ENCODE data around the gene TH. TPM values are rescaled to one million over a fixed set of nuclear protein-coding genes. Genes with fewer than 3 reads are reported as not detected.

Gene TH
- total and polyA plus RNA-seq, 7 donors = 0.17 TPM; not detected in 6

DNA sequence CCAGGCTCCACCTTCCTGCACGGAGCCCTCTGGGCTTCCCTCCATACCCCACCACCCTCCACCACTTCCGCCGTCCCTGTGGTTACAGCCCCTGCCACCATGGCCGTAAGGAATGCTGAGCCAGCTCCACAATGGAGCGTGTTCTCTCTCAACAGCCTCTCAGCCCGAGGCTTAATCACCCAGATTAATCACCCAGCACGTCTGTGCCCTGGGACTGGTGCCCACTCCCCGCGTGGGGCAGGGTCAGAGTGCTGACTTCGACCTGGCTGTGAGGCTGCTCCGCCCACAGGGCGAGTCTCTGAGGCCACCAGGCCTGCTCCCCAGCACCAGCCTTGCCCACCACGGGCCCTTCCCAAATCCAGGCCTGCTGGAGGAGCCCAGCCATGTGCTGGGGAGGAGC is 4.0 kb upstream of the TH start:
- intact Hi-C loops (cut with DNase I) = no loop called here
- WGBS, 2 donors = 28 to 67% methylated on average over 13 of the region's 13 CpGs
- H3K27me3 ChIP-seq = peaks cover 0 to 15% (median under 1%) of the 10 kb centered on the region in 3 donors
- no peak overlapping the region for H3K27ac ChIP-seq
- no peaks in the 10 kb centered on the region for H3K4me1 ChIP-seq
- no peak for TF ChIP-seq POLR2A (IDR thresholded peaks at IDR 0.05)
- no peak for TF ChIP-seq POLR2AphosphoS5 (IDR thresholded peaks at IDR 0.05)
- TF ChIP-seq, protein P1, sequence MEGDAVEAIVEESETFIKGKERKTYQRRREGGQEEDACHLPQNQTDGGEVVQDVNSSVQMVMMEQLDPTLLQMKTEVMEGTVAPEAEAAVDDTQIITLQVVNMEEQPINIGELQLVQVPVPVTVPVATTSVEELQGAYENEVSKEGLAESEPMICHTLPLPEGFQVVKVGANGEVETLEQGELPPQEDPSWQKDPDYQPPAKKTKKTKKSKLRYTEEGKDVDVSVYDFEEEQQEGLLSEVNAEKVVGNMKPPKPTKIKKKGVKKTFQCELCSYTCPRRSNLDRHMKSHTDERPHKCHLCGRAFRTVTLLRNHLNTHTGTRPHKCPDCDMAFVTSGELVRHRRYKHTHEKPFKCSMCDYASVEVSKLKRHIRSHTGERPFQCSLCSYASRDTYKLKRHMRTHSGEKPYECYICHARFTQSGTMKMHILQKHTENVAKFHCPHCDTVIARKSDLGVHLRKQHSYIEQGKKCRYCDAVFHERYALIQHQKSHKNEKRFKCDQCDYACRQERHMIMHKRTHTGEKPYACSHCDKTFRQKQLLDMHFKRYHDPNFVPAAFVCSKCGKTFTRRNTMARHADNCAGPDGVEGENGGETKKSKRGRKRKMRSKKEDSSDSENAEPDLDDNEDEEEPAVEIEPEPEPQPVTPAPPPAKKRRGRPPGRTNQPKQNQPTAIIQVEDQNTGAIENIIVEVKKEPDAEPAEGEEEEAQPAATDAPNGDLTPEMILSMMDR (IDR thresholded peaks at IDR 0.05) = no peak
- no peak for TF ChIP-seq EP300 (IDR thresholded peaks at IDR 0.05)
- no peak for DNase-seq
- H3K36me3 ChIP-seq = no peaks in the 10 kb centered on the region
- no peaks in the 10 kb centered on the region for H3K9me3 ChIP-seq
- H3K4me3 ChIP-seq = no peak overlapping the region

DNA sequence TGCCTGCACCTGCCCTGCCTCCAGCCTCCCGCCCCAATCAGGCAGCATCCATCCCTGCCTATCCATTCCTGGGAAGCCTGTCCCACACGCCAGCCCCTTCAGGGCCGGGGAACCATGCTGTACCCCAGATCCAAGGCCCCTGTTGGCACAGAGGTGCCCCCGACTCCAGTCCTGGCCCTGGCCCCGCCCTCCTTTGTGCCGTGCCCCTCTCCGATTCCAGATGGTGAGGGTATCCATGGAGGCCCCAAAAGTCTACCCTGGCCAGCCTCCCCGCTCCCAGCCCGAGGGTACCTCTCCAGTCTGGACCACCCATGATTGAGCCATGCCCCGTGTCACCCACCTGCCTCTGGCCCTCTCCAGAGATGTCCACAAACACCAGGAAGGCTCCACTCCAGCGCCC is 2.7 kb upstream of the TH start:
- peaks cover 0 to 20% (median 8%) of the 10 kb centered on the region in 3 donors for H3K27me3 ChIP-seq
- no peak overlapping the region for H3K27ac ChIP-seq
- WGBS, 2 donors = 80 to 91% methylated on average over 11 of the region's 11 CpGs
- no peaks in the 10 kb centered on the region for H3K4me1 ChIP-seq
- intact Hi-C loops (cut with DNase I) = no loop called here
- TF ChIP-seq EP300 (IDR thresholded peaks at IDR 0.05) (no peak), POLR2A (IDR thresholded peaks at IDR 0.05) (no peak), POLR2AphosphoS5 (IDR thresholded peaks at IDR 0.05) (no peak)
- TF ChIP-seq, protein P1 (IDR thresholded peaks at IDR 0.05) = no peak
- no peaks in the 10 kb centered on the region for H3K9me3 ChIP-seq
- no peak for DNase-seq
- no peaks in the 10 kb centered on the region for H3K36me3 ChIP-seq
- no peak overlapping the region for H3K4me3 ChIP-seq

DNA sequence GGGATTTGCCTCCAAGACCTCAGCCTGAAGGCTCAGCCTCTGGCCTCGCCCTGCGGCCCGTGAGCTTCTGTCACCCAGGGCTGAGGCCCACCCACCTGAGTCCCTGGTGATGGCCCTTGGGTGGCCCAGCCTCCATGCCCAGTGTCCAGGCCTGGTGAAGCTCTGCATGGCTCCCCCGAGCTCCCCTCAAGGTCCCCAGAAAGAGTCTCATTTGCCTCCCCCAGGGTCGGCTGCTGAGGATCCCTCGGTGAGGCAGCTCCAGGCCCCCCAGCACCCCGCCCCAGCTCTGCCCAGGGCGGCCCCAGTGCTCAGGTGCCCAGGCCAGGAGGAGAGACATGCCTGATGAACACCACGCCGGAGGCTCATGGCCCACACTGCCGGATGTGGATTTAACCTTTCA is 2.1 kb upstream of the TH start:
- peaks cover 0 to 25% (median 14%) of the 10 kb centered on the region in 3 donors for H3K27me3 ChIP-seq
- TF ChIP-seq, protein P1 (IDR thresholded peaks at IDR 0.05) = no peak
- TF ChIP-seq EP300 (IDR thresholded peaks at IDR 0.05) (no peak), POLR2A (IDR thresholded peaks at IDR 0.05) (no peak), POLR2AphosphoS5 (IDR thresholded peaks at IDR 0.05) (no peak)
- intact Hi-C loops (cut with DNase I) = no loop called here
- no peak overlapping the region for H3K4me3 ChIP-seq
- DNase-seq = no peak
- 55 to 78% methylated on average over 11 of the region's 11 CpGs for WGBS, 2 donors
- H3K4me1 ChIP-seq = no peaks in the 10 kb centered on the region
- no peak overlapping the region for H3K27ac ChIP-seq
- no peaks in the 10 kb centered on the region for H3K36me3 ChIP-seq
- no peaks in the 10 kb centered on the region for H3K9me3 ChIP-seq

DNA sequence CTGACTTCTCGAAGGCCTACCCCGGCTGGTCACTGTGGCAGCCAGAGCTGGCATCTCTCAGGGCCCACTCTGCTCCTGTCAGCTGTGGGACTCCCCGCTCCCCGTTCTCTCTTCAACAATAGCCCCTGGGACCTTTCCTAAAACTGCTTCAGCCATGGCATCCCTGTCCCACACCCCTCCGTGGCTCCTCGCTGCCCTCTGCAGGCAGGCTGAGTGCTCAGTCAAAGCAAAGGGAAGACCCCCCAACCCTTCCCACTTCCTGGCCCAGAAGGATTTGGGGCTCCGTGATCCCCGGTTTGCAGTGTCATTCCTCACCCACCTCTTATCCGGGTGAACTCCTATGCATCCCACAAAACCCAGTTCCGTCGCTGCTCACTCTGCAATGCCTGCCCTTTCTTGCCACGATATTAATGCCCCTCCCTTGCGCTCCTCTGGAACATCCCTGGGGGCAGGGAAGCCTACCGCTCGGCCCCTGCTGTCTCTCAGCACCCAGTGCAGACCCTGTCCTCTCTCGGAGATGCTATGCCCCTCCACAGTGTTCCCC is 1.6 kb upstream of the TH start:
- WGBS, 2 donors = 79 to 83% methylated on average over 16 of the region's 16 CpGs
- no peak overlapping the region for H3K27ac ChIP-seq
- H3K9me3 ChIP-seq = no peaks in the 10 kb centered on the region
- no peaks in the 10 kb centered on the region for H3K4me1 ChIP-seq
- no peak for DNase-seq
- TF ChIP-seq POLR2A (IDR thresholded peaks at IDR 0.05) (no peak), POLR2AphosphoS5 (IDR thresholded peaks at IDR 0.05) (no peak), EP300 (IDR thresholded peaks at IDR 0.05) (no peak)
- TF ChIP-seq, protein P1 (IDR thresholded peaks at IDR 0.05) = no peak
- peaks cover 0 to 25% (median 14%) of the 10 kb centered on the region in 3 donors for H3K27me3 ChIP-seq
- H3K36me3 ChIP-seq = no peaks in the 10 kb centered on the region
- H3K4me3 ChIP-seq = no peak overlapping the region
- intact Hi-C loops (cut with DNase I) = no loop called here

DNA sequence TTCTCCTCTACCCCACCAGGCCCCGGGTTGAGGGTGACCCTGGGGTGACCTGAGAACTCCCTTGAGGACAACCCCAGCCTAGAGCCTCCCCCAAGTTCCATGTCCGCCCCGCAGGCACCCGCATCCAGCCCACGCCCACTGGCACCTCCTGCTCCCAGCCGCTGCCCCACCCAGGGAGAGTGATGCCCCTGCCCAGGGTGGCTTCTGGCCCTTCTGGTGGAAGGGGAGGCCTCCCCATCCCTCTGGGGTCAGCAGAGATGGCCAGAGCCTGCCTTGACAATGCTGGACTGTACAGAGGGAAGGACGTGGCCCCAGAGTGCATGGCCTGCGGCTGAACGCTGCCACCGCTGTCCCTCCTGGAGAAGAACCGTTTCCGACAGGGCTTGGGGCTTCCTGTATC is 1.1 kb upstream of the TH start:
- TF ChIP-seq POLR2AphosphoS5 (IDR thresholded peaks at IDR 0.05) (no peak), POLR2A (IDR thresholded peaks at IDR 0.05) (no peak), EP300 (IDR thresholded peaks at IDR 0.05) (no peak)
- TF ChIP-seq, protein P1 (IDR thresholded peaks at IDR 0.05) = no peak
- 69 to 85% methylated on average over 12 of the region's 12 CpGs for WGBS, 2 donors
- no peak overlapping the region for H3K27ac ChIP-seq

More for the DNA sequence above, 1.1 kb upstream of the TH start:
- no peak overlapping the region for H3K4me3 ChIP-seq
- no peaks in the 10 kb centered on the region for H3K9me3 ChIP-seq
- no peaks in the 10 kb centered on the region for H3K4me1 ChIP-seq
- peaks cover 0 to 29% (median 14%) of the 10 kb centered on the region in 3 donors for H3K27me3 ChIP-seq
- H3K36me3 ChIP-seq = no peaks in the 10 kb centered on the region
- intact Hi-C loops (cut with DNase I) = no loop called here
- no peak for DNase-seq
